GM12801 (cell line): ENCODE data around the gene PRODH2.

Experiments
- TF ChIP-seq, protein P1 (sequence below): IDR thresholded peaks from one replicate; pipeline ENCODE4 v1.5.1; 2011; ENCODE audit warnings: control low read depth; ENCODE audit not compliant: insufficient read length; ENCODE audit errors: extremely low read depth

Gene PRODH2

DNA sequence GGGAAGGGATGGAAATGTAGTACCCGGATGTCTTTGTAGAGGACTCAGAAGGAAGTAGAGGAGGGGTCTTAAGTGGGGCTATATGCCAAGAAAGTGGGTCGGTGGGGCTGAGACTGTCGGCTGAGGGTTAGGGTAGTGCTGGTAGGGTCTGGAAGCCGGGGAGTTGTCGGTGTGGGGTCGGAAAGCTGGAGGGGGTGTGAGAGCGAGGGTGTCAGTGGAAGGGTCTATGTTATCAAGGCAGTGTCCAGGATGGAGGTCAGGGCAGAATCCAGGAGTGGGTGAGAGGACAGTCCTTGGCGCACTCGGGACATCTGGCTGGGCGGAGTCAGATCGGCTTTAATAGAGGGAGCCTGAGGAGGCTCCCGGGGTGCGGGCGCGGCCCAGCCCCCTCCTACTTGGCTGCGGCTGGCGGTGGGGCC lies 57.5 kb downstream of the PRODH2 start:
- TF ChIP-seq, protein P1, sequence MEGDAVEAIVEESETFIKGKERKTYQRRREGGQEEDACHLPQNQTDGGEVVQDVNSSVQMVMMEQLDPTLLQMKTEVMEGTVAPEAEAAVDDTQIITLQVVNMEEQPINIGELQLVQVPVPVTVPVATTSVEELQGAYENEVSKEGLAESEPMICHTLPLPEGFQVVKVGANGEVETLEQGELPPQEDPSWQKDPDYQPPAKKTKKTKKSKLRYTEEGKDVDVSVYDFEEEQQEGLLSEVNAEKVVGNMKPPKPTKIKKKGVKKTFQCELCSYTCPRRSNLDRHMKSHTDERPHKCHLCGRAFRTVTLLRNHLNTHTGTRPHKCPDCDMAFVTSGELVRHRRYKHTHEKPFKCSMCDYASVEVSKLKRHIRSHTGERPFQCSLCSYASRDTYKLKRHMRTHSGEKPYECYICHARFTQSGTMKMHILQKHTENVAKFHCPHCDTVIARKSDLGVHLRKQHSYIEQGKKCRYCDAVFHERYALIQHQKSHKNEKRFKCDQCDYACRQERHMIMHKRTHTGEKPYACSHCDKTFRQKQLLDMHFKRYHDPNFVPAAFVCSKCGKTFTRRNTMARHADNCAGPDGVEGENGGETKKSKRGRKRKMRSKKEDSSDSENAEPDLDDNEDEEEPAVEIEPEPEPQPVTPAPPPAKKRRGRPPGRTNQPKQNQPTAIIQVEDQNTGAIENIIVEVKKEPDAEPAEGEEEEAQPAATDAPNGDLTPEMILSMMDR = no peak

DNA sequence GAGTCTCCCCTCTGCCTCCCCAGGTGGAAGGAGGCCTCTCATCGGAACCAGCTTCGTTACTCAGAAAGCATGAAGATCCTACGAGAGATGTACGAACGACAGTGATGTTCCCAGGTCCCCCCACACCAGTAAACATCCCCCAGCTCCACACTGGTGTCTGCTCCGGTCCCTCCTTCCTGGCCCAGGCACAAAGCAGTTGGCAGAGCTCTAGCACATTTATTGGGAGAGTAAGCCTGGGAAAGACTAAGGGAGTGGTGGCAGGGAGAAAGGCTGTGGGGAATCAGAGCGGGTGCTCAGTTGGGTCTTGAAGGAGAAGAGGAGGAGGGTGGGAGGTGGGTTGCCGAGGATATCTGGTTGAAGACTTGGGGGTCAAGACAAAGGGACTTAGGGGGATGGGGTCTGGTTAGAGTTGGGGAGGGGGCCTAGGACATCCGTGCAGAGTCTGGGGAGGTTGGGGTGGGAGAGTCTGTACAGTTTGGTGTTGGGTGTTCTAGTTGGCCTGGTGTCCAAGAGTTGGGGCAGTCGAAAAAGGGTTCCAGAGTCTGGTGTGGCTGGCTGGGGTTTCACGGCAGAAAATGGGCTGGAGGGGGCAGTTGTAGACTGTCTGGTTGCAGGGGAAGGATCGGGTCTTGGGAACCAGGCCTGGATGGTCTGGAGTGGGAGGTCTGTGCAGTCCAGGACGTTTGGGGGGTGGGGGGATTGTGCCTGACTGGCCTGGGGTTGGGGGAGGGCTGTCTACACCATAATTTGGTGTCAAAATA lies 58.1 kb downstream of the PRODH2 start:
- TF ChIP-seq, protein P1 = no peak

- TF ChIP-seq, protein P1 = no peak
Measured at GRCh38 chr19:35753634-35754369, 58.8 kb downstream of the PRODH2 start.

GRCh38 chr19:35752746-35753350 lies 59.8 kb downstream of the PRODH2 start:
- TF ChIP-seq, protein P1 = no peak

GRCh38 chr19:35751839-35752745 lies 60.6 kb downstream of the PRODH2 start:
- TF ChIP-seq, protein P1 = no peak

- TF ChIP-seq, protein P1 = no peak
Measured at GRCh38 chr19:35750167-35750566, 62.5 kb downstream of the PRODH2 start.
